Type B pancreatic cell (in vitro differentiated cells): Measurements from ENCODE around the gene DOK5. TPM values are rescaled to one million over a fixed set of nuclear protein-coding genes. Genes with fewer than 3 reads are reported as not detected.
"Not testable (repeated sequence)": the region's sequence is repeated elsewhere in the genome, so short reads cannot be mapped to it uniquely, and the experiment has no call there.

Source experiments
- DNase-seq: peaks from one replicate; pipeline ENCODE4 v3.0.0; 2021; ENCODE audit warnings: mixed read lengths; ENCODE audit not compliant: unreplicated experiment; ENCODE audit errors: extremely low spot score
- H3K27ac Mint-ChIP-seq: 2 replicates; pipeline ENCODE4 v1.8.0; 2021; ENCODE audit warnings: mild to moderate bottlenecking, mixed read lengths
- H3K27me3 Mint-ChIP-seq: 2 replicates; pipeline ENCODE4 v1.8.0; 2021; ENCODE audit warnings: mixed read lengths
- H3K36me3 Mint-ChIP-seq: 2 replicates; pipeline ENCODE4 v1.8.0; 2021; ENCODE audit warnings: mixed read lengths
- H3K4me1 Mint-ChIP-seq: one replicate; pipeline ENCODE4 v1.8.0; 2021; ENCODE audit warnings: mixed read lengths; ENCODE audit not compliant: unreplicated experiment
- H3K4me3 Mint-ChIP-seq: 2 replicates; pipeline ENCODE4 v1.8.0; 2021; ENCODE audit warnings: mild to moderate bottlenecking, mixed read lengths
- H3K9me3 Mint-ChIP-seq: 2 replicates; pipeline ENCODE4 v1.8.0; 2021; ENCODE audit warnings: mixed read lengths
- CTCF ChIP-seq: fragments of 200-600 bp; sonication (generic); conservative IDR thresholded peaks from 2 replicates; pipeline ENCODE4 v1.5.0; 2021; ENCODE audit warnings: antibody characterized with exemption, mild to moderate bottlenecking
- total RNA-seq: library from RNA; stranded (reverse); gene quantifications from 2 replicates; pipeline ENCODE4 v1.2.1, GENCODE V29; 2021; ENCODE audit warnings: low replicate concordance

The DOK5 gene
- total RNA-seq, 1 donor from 2014 or later = 26.9 TPM

- Mint-ChIP-seq H3K27ac (no peak overlapping the region), H3K9me3 (no peaks in the 10 kb centered on the region), H3K4me1 (no peaks in the 10 kb centered on the region), H3K27me3 (peaks cover 4% of the 10 kb centered on the region), H3K4me3 (no peak overlapping the region), H3K36me3 (no peaks in the 10 kb centered on the region)
- TF ChIP-seq CTCF = no peak
- DNase-seq = no peak
Measured at GRCh38 chr20:54434196-54434595, 41.2 kb upstream of the DOK5 start.

GRCh38 chr20:54435015-54435414, 40.4 kb upstream of the DOK5 start:
- Mint-ChIP-seq H3K9me3 (no peaks in the 10 kb centered on the region), H3K36me3 (no peaks in the 10 kb centered on the region), H3K4me1 (no peaks in the 10 kb centered on the region), H3K27me3 (peaks cover 4% of the 10 kb centered on the region), H3K4me3 (no peak overlapping the region), H3K27ac (no peak overlapping the region)
- no peak for DNase-seq
- TF ChIP-seq CTCF = no peak

GRCh38 chr20:54436410-54436809, 39.0 kb upstream of the DOK5 start:
- H3K4me3 Mint-ChIP-seq, H3K36me3 Mint-ChIP-seq, H3K4me1 Mint-ChIP-seq, H3K9me3 Mint-ChIP-seq, H3K27ac Mint-ChIP-seq, DNase-seq, H3K27me3 Mint-ChIP-seq: not testable (repeated sequence)

- H3K4me3 Mint-ChIP-seq = no peak overlapping the region
- no peaks in the 10 kb centered on the region for H3K9me3 Mint-ChIP-seq
- DNase-seq = no peak
- TF ChIP-seq CTCF = no peak
- peaks cover 4% of the 10 kb centered on the region for H3K27me3 Mint-ChIP-seq
- no peaks in the 10 kb centered on the region for H3K36me3 Mint-ChIP-seq
- no peaks in the 10 kb centered on the region for H3K4me1 Mint-ChIP-seq
- no peak overlapping the region for H3K27ac Mint-ChIP-seq
Measured at GRCh38 chr20:54438166-54438565, 37.2 kb upstream of the DOK5 start.

- peaks cover 10% of the 10 kb centered on the region for H3K9me3 Mint-ChIP-seq
- no peak overlapping the region for H3K27ac Mint-ChIP-seq
- no peak for TF ChIP-seq CTCF
- no peaks in the 10 kb centered on the region for H3K4me1 Mint-ChIP-seq
- peaks cover 4% of the 10 kb centered on the region for H3K36me3 Mint-ChIP-seq
- DNase-seq = no peak
- peaks cover 18% of the 10 kb centered on the region for H3K27me3 Mint-ChIP-seq
- H3K4me3 Mint-ChIP-seq = no peak overlapping the region
Measured at GRCh38 chr20:54450207-54450606, 25.2 kb upstream of the DOK5 start.

GRCh38 chr20:54451171-54451570, 24.2 kb upstream of the DOK5 start:
- Mint-ChIP-seq H3K36me3 (peaks cover 4% of the 10 kb centered on the region), H3K9me3 (peaks cover 10% of the 10 kb centered on the region), H3K27me3 (peaks cover 18% of the 10 kb centered on the region), H3K4me1 (no peaks in the 10 kb centered on the region), H3K4me3 (no peak overlapping the region), H3K27ac (no peak overlapping the region)
- no peak for DNase-seq
- TF ChIP-seq CTCF = no peak
